A673 (cell line): ENCODE measurements around the gene GRIFIN. TPM values are rescaled to one million over a fixed set of nuclear protein-coding genes. Genes with fewer than 3 reads are reported as not detected.
A peak's percentile ranks its signal among the peaks of the same experiment; 100 is the strongest.

ENCODE experiments used
- BruUV-seq: library from RNA; stranded (reverse); fragments of 400-500 nt; replicated peaks from 2 replicates; lab custom pipeline; 2021; lab: Mats Ljungman, UMichigan
- CTCF ChIA-PET: fragments of 300-600 bp; sonication (Branson Sonifier 250); formaldehyde crosslinking; loops from one replicate; lab custom pipeline; 2022; ENCODE audit warnings: antibody characterized with exemption; lab: Charles Lee
- POLR2A ChIA-PET: fragments of 300-600 bp; sonication (Branson Sonifier 250); formaldehyde crosslinking; loops from one replicate; lab custom pipeline; 2022; ENCODE audit warnings: antibody characterized with exemption; ENCODE audit not compliant: low non-redundant PET; lab: Charles Lee
- DNase-seq: peaks from one replicate; pipeline ENCODE4 v3.0.0-alpha.2; 2015; ENCODE audit warnings: low spot score
- H3K27ac ChIP-seq: fragments of 200-600 bp; sonication (generic); 2 replicates; pipeline ENCODE4 v1.5.1; 2016; ENCODE audit warnings: mixed run types, low read depth, mild to moderate bottlenecking, mixed read lengths, antibody characterized with exemption, low read length; ENCODE audit not compliant: poor library complexity, severe bottlenecking
- H3K27me3 ChIP-seq: fragments of 200-600 bp; sonication (generic); replicated peaks from 2 replicates; pipeline ENCODE4 v1.6.1; 2017; ENCODE audit warnings: mixed run types, low read depth, mild to moderate bottlenecking, mixed read lengths, antibody characterized with exemption, low read length; ENCODE audit not compliant: insufficient read depth, poor library complexity
- H3K36me3 ChIP-seq: fragments of 200-600 bp; sonication (generic); 2 replicates; pipeline ENCODE4 v1.6.1; 2016; ENCODE audit warnings: mixed run types, mild to moderate bottlenecking, mixed read lengths, antibody characterized with exemption, low read length; ENCODE audit not compliant: insufficient read depth, poor library complexity, severe bottlenecking
- H3K4me1 ChIP-seq: fragments of 200-600 bp; sonication (generic); 2 replicates; pipeline ENCODE4 v1.6.1; 2017; ENCODE audit warnings: mixed run types, mild to moderate bottlenecking, mixed read lengths, antibody characterized with exemption, low read length; ENCODE audit not compliant: insufficient read depth, poor library complexity, severe bottlenecking
- H3K4me3 ChIP-seq: fragments of 200-600 bp; sonication (generic); 2 replicates; pipeline ENCODE4 v1.5.1; 2016; ENCODE audit warnings: low read depth, mixed run types, mild to moderate bottlenecking, mixed read lengths, low read length; ENCODE audit not compliant: poor library complexity, severe bottlenecking
- H3K9me3 ChIP-seq: fragments of 200-600 bp; sonication (generic); 2 replicates; pipeline ENCODE4 v1.6.1; 2016; ENCODE audit warnings: mixed run types, low read depth, mild to moderate bottlenecking, mixed read lengths, antibody characterized with exemption, low read length; ENCODE audit not compliant: poor library complexity, severe bottlenecking
- CTCF ChIP-seq: fragments of 300-800, 200-600 bp; sonication (generic); conservative IDR thresholded peaks from 2 replicates; pipeline ENCODE4 v1.5.1; 2017; ENCODE audit warnings: low read depth, mild to moderate bottlenecking, antibody characterized with exemption, low read length, moderate library complexity, mixed read lengths
- EZH2 ChIP-seq: fragments of 200-600 bp; sonication (generic); IDR thresholded peaks from 2 replicates; pipeline ENCODE4 v1.6.1; 2017; ENCODE audit warnings: borderline replicate concordance, low read depth, mild to moderate bottlenecking, mixed read lengths, antibody characterized with exemption, low read length; ENCODE audit not compliant: poor library complexity, severe bottlenecking
- intact Hi-C: fragments of 100-400 bp; cut with micrococcal nuclease; formaldehyde crosslinking; loops from one replicate; pipeline ENCODE4 v1.10.0; 2022; ENCODE audit not compliant: unreplicated experiment
- total RNA-seq: library from RNA; stranded (reverse); gene quantifications from 2 replicates; pipeline ENCODE4 v1.2.3, GENCODE V29; 2021

The GRIFIN gene
- total RNA-seq, 1 experiment from 2014 or later = not detected

GRCh38 chr7:2523461-2523936, 47.3 kb upstream of the GRIFIN start:
- H3K9me3 ChIP-seq = no peaks in the 10 kb centered on the region
- no peaks in the 10 kb centered on the region for H3K36me3 ChIP-seq
- BruUV-seq = no TSS peak
- DNase-seq = no peak
- ChIA-PET CTCF (no interaction called here), POLR2A (no interaction called here)
- no peak for TF ChIP-seq CTCF
- TF ChIP-seq EZH2 = no peak
- H3K27me3 ChIP-seq = no peaks in the 10 kb centered on the region
- H3K27ac ChIP-seq = no peak overlapping the region
- intact Hi-C loops = no loop called here
- no peak overlapping the region for H3K4me3 ChIP-seq
- peaks cover 32% of the 10 kb centered on the region for H3K4me1 ChIP-seq

GRCh38 chr7:2522780-2523433, 46.7 kb upstream of the GRIFIN start:
- CTCF ChIA-PET = no interaction called here

GRCh38 chr7:2521952-2522591, 45.9 kb upstream of the GRIFIN start:
- H3K27ac ChIP-seq = no peak overlapping the region
- peak; percentile 49 for DNase-seq
- H3K27me3 ChIP-seq = no peaks in the 10 kb centered on the region
- no TSS peak for BruUV-seq
- H3K36me3 ChIP-seq = no peaks in the 10 kb centered on the region
- intact Hi-C loops = no loop called here
- CTCF ChIA-PET = no interaction called here
- POLR2A ChIA-PET = no interaction called here
- H3K9me3 ChIP-seq = no peaks in the 10 kb centered on the region
- H3K4me3 ChIP-seq = no peak overlapping the region
- H3K4me1 ChIP-seq = peaks cover 43% of the 10 kb centered on the region
- TF ChIP-seq EZH2 (no peak), CTCF (0 out of 2 replicates have a peak, but pooled peaks have one; percentile 14)

More at GRCh38 chr7:2522780-2523433, 46.7 kb upstream of the GRIFIN start:
- no TSS peak for BruUV-seq
- no peak for TF ChIP-seq CTCF
- no peak for TF ChIP-seq EZH2
- intact Hi-C loops = no loop called here
- Histone ChIP-seq H3K27me3 (no peaks in the 10 kb centered on the region), H3K9me3 (no peaks in the 10 kb centered on the region), H3K27ac (no peak overlapping the region), H3K4me1 (peaks cover 38% of the 10 kb centered on the region), H3K4me3 (no peak overlapping the region), H3K36me3 (no peaks in the 10 kb centered on the region)
- peak; percentile 76 for DNase-seq
- POLR2A ChIA-PET = no interaction called here
